ENCODE measurements around the gene UFSP1.
"Not testable (repeated sequence)": the region's sequence is repeated elsewhere in the genome, so short reads cannot be mapped to it uniquely, and the experiment has no call there.

The UFSP1 gene

GRCh38 chr7:100888988-100889750, at the start of gene UFSP1:
TSS of gene UFSP1 (minus strand) at chr7:100889715. CDS start at chr7:100889271, 444 bp downstream.
- DNase-seq: no peak

DNA sequence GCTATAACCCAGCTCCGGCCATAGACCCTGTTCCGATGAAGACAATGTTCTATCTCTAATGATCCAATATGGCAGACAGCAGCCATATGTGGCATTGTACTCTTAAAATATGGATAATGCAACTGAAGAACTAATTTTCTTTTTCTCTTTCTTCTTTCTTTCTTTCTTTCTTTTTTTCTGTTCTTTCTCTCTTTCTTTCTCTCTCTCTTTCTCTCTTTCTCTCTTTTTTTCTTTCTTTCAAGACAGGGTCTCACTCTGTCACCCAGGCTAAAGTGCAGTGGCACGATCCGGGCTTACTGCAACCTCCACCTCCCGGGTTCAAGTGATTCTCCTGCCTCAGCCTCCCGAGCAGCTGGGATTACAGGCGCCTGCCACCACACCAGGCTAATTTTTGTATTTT, 46.7 kb upstream of the UFSP1 start:
- not testable (repeated sequence) for DNase-seq

DNA sequence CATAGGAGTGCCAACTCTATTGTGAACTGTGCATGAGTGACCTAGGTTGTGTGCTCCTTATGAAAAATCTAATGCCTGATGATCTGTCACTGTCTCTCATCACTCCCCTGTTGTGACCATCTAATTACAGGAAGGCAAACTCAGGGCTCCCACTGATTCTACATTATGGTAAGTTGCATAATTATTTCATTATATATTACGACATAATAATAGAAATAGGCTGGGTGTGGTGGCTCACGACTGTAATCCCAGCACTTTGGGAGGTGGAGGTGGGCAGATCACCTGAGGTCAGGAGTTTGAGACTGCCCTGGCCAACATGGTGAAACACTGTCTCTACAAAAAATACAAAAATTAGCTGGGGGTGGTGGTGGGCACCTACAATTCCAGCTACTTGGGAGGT, 45.9 kb upstream of the UFSP1 start:
- DNase-seq: not testable (repeated sequence)

- no peak for DNase-seq
These were observed 44.2 kb upstream of the UFSP1 start for GRCh38 chr7:100933734-100934133.

DNA sequence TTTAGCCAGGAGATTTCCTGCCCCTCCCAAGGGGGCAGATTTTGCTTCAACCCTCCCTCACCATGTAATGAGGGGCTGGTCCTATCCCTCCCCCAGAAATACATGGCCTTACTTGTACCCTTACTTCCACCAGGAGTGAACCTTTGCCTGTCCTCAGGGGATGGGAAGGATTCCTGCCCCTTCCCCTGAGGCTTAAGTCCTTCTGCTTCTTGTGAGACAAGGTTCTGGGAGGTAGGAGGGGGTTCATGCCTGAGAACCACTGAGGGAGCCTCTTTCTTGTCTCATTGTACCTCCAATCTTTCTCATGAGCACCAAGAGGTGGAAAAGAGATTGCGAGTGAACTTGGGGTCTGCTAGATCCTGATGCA, 40.3 kb upstream of the UFSP1 start:
- no peak for DNase-seq

- DNase-seq: not testable (repeated sequence)
These were observed 34.1 kb upstream of the UFSP1 start for GRCh38 chr7:100923616-100924015.

GRCh38 chr7:100921039-100921438, 31.5 kb upstream of the UFSP1 start:
- DNase-seq: no peak

- not testable (repeated sequence) for DNase-seq
These were observed 30.4 kb upstream of the UFSP1 start for GRCh38 chr7:100919779-100920437.

DNA sequence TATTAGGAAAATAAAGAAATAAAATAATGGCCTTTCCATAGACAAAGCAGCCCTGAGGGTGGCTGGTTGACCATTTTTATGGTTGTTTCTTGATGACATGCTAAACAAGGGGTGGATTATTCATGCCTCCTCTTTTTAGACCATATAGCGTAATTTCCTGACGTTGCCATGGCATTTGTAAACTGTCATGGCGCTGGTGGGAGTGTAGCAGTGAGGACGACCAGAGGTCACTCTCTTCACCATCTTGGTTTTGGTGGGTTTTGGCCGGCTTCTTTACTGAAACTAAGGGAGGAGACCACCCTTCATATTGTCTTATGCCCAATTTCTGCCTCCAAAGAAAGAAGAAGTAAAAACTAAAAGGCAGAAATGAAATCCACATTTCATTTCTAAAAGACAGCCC, 29.8 kb upstream of the UFSP1 start:
- DNase-seq: not testable (repeated sequence)

GRCh38 chr7:100914879-100915447, 25.4 kb upstream of the UFSP1 start:
- DNase-seq: no peak

DNA sequence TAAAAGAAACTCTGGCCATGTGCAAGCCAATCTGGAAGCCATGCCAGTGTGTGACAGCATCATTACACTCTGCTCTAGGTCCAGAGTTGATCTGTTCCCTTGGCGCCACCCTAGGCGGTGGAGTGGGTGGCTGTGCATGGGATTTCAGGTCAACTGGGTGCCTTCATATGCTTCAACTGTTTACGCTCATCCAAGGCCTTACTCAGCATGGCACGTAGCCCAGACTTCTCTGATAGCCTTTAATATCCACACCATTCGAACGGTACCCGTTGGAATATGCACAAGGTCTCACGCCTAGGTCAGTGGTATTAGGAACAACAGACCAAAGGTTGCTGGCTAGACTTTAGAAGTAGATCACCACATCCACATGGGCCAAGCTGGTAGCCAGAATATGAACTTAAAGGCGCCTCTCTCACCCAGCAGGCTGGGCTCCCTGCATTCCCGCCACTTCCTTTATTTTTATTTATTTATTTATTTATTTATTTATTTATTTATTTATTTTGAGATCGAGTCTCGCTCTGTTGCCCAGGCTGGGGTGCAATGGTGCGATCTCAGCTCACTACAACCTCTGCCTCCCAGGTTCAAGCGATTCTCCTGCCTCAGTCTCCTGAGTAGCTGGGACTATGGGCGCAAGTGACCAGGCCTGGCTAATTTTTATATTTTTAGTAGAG, 24.8 kb upstream of the UFSP1 start:
- no peak for DNase-seq

- DNase-seq: no peak
These were observed 22.0 kb upstream of the UFSP1 start for GRCh38 chr7:100911484-100911883.

DNA sequence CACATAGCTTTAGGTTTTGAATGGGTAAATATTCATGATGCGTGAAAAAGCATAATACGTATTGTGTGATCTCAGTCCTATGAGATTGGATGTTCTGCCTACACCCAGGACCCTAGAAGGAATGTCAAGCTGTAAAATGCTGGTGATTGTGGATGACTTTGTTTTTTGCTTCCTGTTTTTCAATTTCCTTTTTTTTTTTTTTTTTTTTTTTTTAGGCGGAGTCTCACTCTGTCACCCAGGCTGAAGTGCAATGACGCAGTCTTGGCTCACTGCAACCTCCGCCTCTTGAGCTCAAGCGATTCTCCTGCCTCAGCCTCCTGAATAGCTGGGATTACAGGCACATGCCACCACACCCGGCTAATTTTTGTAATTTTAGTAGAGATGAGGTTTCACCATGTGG, 20.9 kb upstream of the UFSP1 start:
- DNase-seq: not testable (repeated sequence)

- no peak for DNase-seq
These were observed 19.0 kb upstream of the UFSP1 start for GRCh38 chr7:100908512-100908911.

DNA sequence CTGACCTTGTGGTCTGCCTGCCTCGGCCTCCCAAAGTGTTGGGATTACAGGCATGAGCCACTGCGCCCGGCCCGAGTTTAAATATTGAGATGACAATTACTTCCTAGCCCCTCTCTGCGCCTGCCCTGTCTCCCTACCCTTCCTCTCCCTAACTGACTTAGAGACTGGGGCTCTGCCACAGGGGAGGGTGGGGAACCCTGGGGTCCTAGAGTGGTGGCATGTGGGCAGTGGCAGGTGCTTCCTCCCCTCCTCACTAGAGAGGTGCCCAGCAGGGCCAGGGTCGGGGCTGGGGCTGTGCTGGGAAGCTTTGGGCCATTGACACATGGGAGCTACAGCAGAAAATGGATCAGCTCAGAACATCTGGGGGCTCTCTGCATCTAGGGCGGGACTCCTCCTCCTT, 13.1 kb upstream of the UFSP1 start:
- no peak for DNase-seq

- no peak for DNase-seq
These were observed 12.4 kb upstream of the UFSP1 start for GRCh38 chr7:100901921-100902332.

- DNase-seq: no peak
These were observed 11.5 kb upstream of the UFSP1 start for GRCh38 chr7:100900978-100901377.

DNA sequence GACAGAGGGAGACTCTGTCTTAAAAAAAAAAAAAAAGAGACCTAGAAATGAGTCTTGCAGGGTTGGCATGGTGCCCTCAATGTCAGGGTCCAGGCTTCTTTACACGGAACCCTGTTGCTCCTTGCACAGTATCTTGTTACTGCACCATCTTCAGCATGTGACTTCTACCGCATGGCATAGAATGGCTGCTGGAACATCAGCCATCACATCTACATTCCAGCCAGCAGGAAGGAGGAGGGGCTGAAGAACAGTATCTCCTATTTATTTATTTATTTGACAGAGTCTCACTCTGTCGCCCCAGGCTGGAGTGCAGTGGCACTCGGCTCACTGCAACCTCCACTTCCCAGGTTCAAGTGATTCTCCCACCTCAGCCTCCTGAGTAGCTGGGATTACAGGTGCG, 9.9 kb upstream of the UFSP1 start:
- no peak for DNase-seq

DNA sequence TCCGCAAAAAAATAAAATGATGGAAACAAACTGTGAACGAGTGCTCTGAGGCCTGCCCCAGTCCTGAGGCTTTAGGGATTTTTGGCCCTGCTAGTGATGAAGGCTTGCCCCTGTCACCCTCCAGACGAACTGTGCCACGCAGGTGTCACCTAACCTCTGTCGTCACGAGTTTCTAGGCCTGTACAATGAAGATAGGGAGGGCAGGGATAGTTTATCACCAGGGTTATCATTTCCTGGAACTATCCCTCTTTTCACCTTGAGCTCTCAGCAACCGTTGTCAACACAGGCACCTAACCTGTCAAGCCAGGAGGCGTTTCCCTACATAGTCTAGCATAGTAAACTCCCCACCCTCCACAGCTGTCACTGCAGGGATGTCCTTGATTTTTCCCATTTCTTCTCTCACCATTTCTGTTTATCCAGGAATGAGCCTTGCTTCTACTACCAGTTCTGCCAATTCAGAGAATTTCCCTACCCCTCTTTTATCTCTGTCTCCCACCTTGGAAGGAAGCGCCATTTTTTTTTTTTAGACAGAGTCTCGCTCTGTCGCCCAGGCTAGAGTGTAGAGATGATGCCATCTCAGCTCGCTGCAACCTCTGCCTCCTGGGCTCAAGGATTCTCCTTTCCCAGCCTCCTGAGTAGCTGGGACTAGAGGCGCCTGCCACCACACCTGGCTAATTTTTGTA, 8.4 kb upstream of the UFSP1 start:
- DNase-seq: no peak

GRCh38 chr7:100896732-100897608, 7.5 kb upstream of the UFSP1 start:
- DNase-seq: peak; percentile 22

GRCh38 chr7:100895956-100896731, 6.6 kb upstream of the UFSP1 start:
- DNase-seq: no peak

- no peak for DNase-seq
These were observed 6.1 kb upstream of the UFSP1 start, which contains the start of gene ACHE for GRCh38 chr7:100895701-100895955. TSS of gene ACHE (minus strand) at chr7:100895888. CDS start at chr7:100894232, 1,656 bp downstream.

Measured in EL (cell line).